GM12878 (cell line): ENCODE results near the gene BMAL1. TPM values are rescaled to one million over a fixed set of nuclear protein-coding genes. Genes with fewer than 3 reads are reported as not detected.

Experiments used
- ATAC-seq: fragments of 200-7000 bp; cut with Tn5 transposase; 3 replicates; pipeline ENCODE4 v1.9.1; 2020; ENCODE audit warnings: mild to moderate bottlenecking, moderate library complexity
- BruUV-seq: library from RNA; stranded (reverse); fragments of 400-500 nt; replicated peaks from 2 replicates; lab custom pipeline; 2021; lab: Mats Ljungman, UMichigan
- CTCF ChIA-PET: fragments of 300-600 bp; sonication (Branson Sonifier 250); formaldehyde crosslinking; extraction: SDS; loops from one replicate; lab custom pipeline; 2021; ENCODE audit warnings: inconsistent platforms; lab: Yijun Ruan, JAX
- POLR2A ChIA-PET: fragments of 350-600 bp; formaldehyde crosslinking; extraction: SDS; loops from one replicate; lab custom pipeline; 2021; ENCODE audit warnings: inconsistent platforms; lab: Charles Lee
- RAD21 ChIA-PET: fragments of 300-600 bp; sonication (Branson Sonifier 250); formaldehyde crosslinking; loops from one replicate; lab custom pipeline; 2023; ENCODE audit warnings: antibody characterized with exemption; ENCODE audit not compliant: unreplicated experiment; lab: Charles Lee
- SMC1A ChIA-PET: fragments of 300-600 bp; sonication (Branson Sonifier 250); formaldehyde crosslinking; loops from one replicate; lab custom pipeline; 2023; ENCODE audit not compliant: unreplicated experiment, uncharacterized antibody; lab: Charles Lee
- DNase-seq: peaks from one replicate; pipeline ENCODE4 v3.0.0-alpha.2; 2011; ENCODE audit warnings: low read depth, low spot score
- FAIRE-seq: peaks from 3 replicates; lab custom pipeline; 2011; peaks lifted over from hg19 to GRCh38; lab: Jason Lieb, UNC
- H2AFZ ChIP-seq: 2 replicates; pipeline ENCODE4 v1.6.0; 2011; ENCODE audit warnings: low read depth, low read length, control low read depth; ENCODE audit not compliant: control insufficient read depth
- H3K27ac ChIP-seq: 2 replicates; pipeline ENCODE4 v1.5.1; 2011; ENCODE audit warnings: control low read depth; ENCODE audit not compliant: control insufficient read depth, insufficient read depth
- H3K27me3 ChIP-seq, 2 experiments: replicated peaks in 1 of 2; 2 replicates each; pipeline versions ENCODE4 v1.6.0 to v1.6.1; 2011; ENCODE audit warnings: low read length in 1 of 2; ENCODE audit not compliant: control insufficient read depth in 2 of 2, insufficient read depth in 2 of 2
- H3K36me3 ChIP-seq, 2 experiments: 2 replicates each; pipeline ENCODE4 v1.5.1; 2011; ENCODE audit warnings: low read length in 1 of 2; ENCODE audit not compliant: control insufficient read depth in 2 of 2, insufficient read depth in 2 of 2
- H3K4me1 ChIP-seq: 2 replicates; pipeline ENCODE4 v1.6.1; 2011; ENCODE audit warnings: mild to moderate bottlenecking, low read length, moderate library complexity, mixed read lengths; ENCODE audit not compliant: control insufficient read depth, insufficient read depth
- H3K4me2 ChIP-seq: 2 replicates; pipeline ENCODE4 v1.6.0; 2011; ENCODE audit warnings: control low read depth; ENCODE audit not compliant: control insufficient read depth, insufficient read depth
- H3K4me3 ChIP-seq: fragments of 200-600 bp; sonication (generic); 2 replicates; pipeline ENCODE4 v1.5.1; 2016
- H3K79me2 ChIP-seq: 2 replicates; pipeline ENCODE4 v1.6.0; 2011; ENCODE audit warnings: low read length; ENCODE audit not compliant: control insufficient read depth, insufficient read depth
- H3K9ac ChIP-seq: 2 replicates; pipeline ENCODE4 v1.8.0; 2011; ENCODE audit warnings: low read length, control low read depth, mixed read lengths; ENCODE audit not compliant: control insufficient read depth, insufficient read depth
- H3K9me3 ChIP-seq: replicated peaks from 3 replicates; pipeline ENCODE4 v1.5.1; 2011; ENCODE audit warnings: mild to moderate bottlenecking, low read length; ENCODE audit not compliant: control insufficient read depth, insufficient read depth
- H4K20me1 ChIP-seq: 2 replicates; pipeline ENCODE4 v1.6.0; 2011; ENCODE audit not compliant: control insufficient read depth, insufficient read depth
- ATF2 ChIP-seq: IDR thresholded peaks from 2 replicates; pipeline ENCODE4 v1.6.1; 2012; ENCODE audit warnings: low read length, inconsistent platforms
- BACH1 ChIP-seq: fragments of 450-650 bp; IDR thresholded peaks from 2 replicates; pipeline ENCODE4 v1.6.1; 2017; ENCODE audit warnings: mild to moderate bottlenecking, borderline replicate concordance
- CHD1 ChIP-seq: IDR thresholded peaks from 2 replicates; pipeline ENCODE4 v1.6.1; 2012; ENCODE audit warnings: low read depth, low read length, improper control_type of control experiment
- CREB1 ChIP-seq: IDR thresholded peaks from 2 replicates; pipeline ENCODE4 v1.6.1; 2012; ENCODE audit warnings: low read depth, mild to moderate bottlenecking, inconsistent platforms
- ELK1 ChIP-seq: IDR thresholded peaks from 2 replicates; pipeline ENCODE4 v1.6.1; 2012; ENCODE audit warnings: low read depth, low read length, improper control_type of control experiment
- ESRRA ChIP-seq: IDR thresholded peaks from 2 replicates; pipeline ENCODE4 v1.6.1; 2012; ENCODE audit warnings: mild to moderate bottlenecking, low read length, improper control_type of control experiment
- JUND ChIP-seq: IDR thresholded peaks from 2 replicates; pipeline ENCODE4 v1.6.1; 2012; ENCODE audit warnings: low read depth, mild to moderate bottlenecking, low read length, improper control_type of control experiment, moderate library complexity
- LARP7 ChIP-seq: fragments of 450-650 bp; IDR thresholded peaks from 2 replicates; pipeline ENCODE4 v1.6.1; 2017; ENCODE audit warnings: mild to moderate bottlenecking
- MTA2 ChIP-seq: fragments of 450-650 bp; IDR thresholded peaks from 2 replicates; pipeline ENCODE4 v1.6.1; 2016; ENCODE audit warnings: low read depth, mild to moderate bottlenecking, moderate library complexity
- MYB ChIP-seq: fragments of 150-350 bp; IDR thresholded peaks from 2 replicates; pipeline ENCODE4 v1.6.1; 2014; ENCODE audit warnings: mild to moderate bottlenecking, low read depth, low read length, borderline replicate concordance
- NBN ChIP-seq: fragments of 450-650 bp; IDR thresholded peaks from 2 replicates; pipeline ENCODE4 v1.6.1; 2016
- PKNOX1 ChIP-seq: fragments of 450-650 bp; IDR thresholded peaks from 2 replicates; pipeline ENCODE4 v1.6.1; 2016; ENCODE audit warnings: mild to moderate bottlenecking
- POLR2AphosphoS2 ChIP-seq: IDR thresholded peaks from 2 replicates; pipeline ENCODE4 v1.6.1; 2011; ENCODE audit warnings: low read depth, mild to moderate bottlenecking, low read length, improper control_type of control experiment, moderate library complexity
- RB1 ChIP-seq: fragments of 450-650 bp; formaldehyde crosslinking; IDR thresholded peaks from 2 replicates; pipeline ENCODE4 v1.6.1; 2017; ENCODE audit warnings: mild to moderate bottlenecking, borderline replicate concordance
- SMAD5 ChIP-seq: IDR thresholded peaks from 2 replicates; pipeline ENCODE4 v1.6.1; 2016; ENCODE audit warnings: antibody characterized with exemption, low read depth
- SMARCA5 ChIP-seq: fragments of 450-650 bp; IDR thresholded peaks from 2 replicates; pipeline ENCODE4 v1.6.1; 2017; ENCODE audit warnings: mild to moderate bottlenecking
- SREBF1 ChIP-seq: IDR thresholded peaks from 2 replicates; pipeline ENCODE4 v1.6.1; 2012; ENCODE audit warnings: mild to moderate bottlenecking, low read length
- YBX1 ChIP-seq: fragments of 450-650 bp; IDR thresholded peaks from 2 replicates; pipeline ENCODE4 v1.6.1; 2016; ENCODE audit warnings: antibody characterized with exemption
- ZNF592 ChIP-seq: fragments of 450-650 bp; IDR thresholded peaks from 2 replicates; pipeline ENCODE4 v1.6.1; 2017; ENCODE audit warnings: mild to moderate bottlenecking, moderate library complexity
- WGBS: methylation state at CpG from one replicate; pipeline ENCODE4 v1.1.6; 2016; ENCODE audit warnings: low lambda C conversion rate; ENCODE audit not compliant: insufficient replicate concordance, insufficient coverage; ENCODE audit errors: missing lambda C conversion rate; 5-methylcytosine and 5-hydroxymethylcytosine counted together
- in situ Hi-C: fragments of 300-500 bp; cut with MboI; formaldehyde crosslinking; loops from 9 replicates; pipeline ENCODE4 v1.14.3; 2018; ENCODE audit warnings: mixed read lengths
- intact Hi-C: fragments of 100-400 bp; cut with micrococcal nuclease; formaldehyde crosslinking; loops from one replicate; pipeline ENCODE4 v1.14.2; 2022; ENCODE audit not compliant: unreplicated experiment
- polyA plus RNA-seq, 11 experiments: library from polyadenylated mRNA; depleted of rRNA in 4 of 11; unstranded in 6 of 11; stranded (reverse) in 5 of 11; fragments of >200 nt; fragmentation: Nextera tagmentation in 4 of 11; fragmentation: Illumina TruSeq in 1 of 11; extraction: Ambion mirVana in 4 of 11; extraction: Trizol in 1 of 11; gene quantifications; 1 replicate in 1 of 11; 2 replicates in 10 of 11; pipeline versions ENCODE4 v1.2.1 to v1.2.3, GENCODE V29; 2011 to 2016; ENCODE audit warnings: inconsistent platforms in 2 of 11, missing spikeins in 2 of 11, low read depth in 1 of 11
- total RNA-seq, 4 experiments: library from RNA; depleted of rRNA in 3 of 4; stranded (reverse); fragments of >200 nt in 3 of 4; fragmentation: Illumina TruSeq in 1 of 4; extraction: Trizol in 1 of 4; gene quantifications; 2 replicates each; pipeline versions ENCODE4 v1.2.1 to v1.2.3, GENCODE V29; 2013 to 2021

BMAL1 gene
- total and polyA plus RNA-seq, 10 of the 15 experiments (the other 5 are each of a cell fraction or from before 2014, with no cell fraction given): 3.5 to 40.6 (median 13.6) TPM

GRCh38 chr11:13349046-13349445 is 71.5 kb downstream of the BMAL1 start:
- BruUV-seq: no TSS peak
- DNase-seq (no peak), FAIRE-seq (no peak), ATAC-seq (no peak)
- Histone ChIP-seq H3K4me3 (no peak overlapping the region), H4K20me1 (peaks cover 9% of the 10 kb centered on the region), H3K9ac (no peak overlapping the region), H3K4me1 (peaks cover 11% of the 10 kb centered on the region), H3K27me3 (no peaks in the 10 kb centered on the region), H3K36me3 (peaks cover 0 to 6% of the 10 kb centered on the region in 2 experiments; a peak in 3 of 4 replicates), H3K79me2 (peaks cover 2% of the 10 kb centered on the region), H3K9me3 (no peaks in the 10 kb centered on the region), H2AFZ (no peak overlapping the region), H3K4me2 (no peak overlapping the region), H3K27ac (no peak overlapping the region)
- intact Hi-C loops (no loop called here), in situ Hi-C loops (loop anchor here (5.0 kb wide), 1 partner anchor 97 kb away; no protein-coding TSS in a partner anchor)
- ChIA-PET CTCF (interaction anchor here (0.9 to 2.5 kb wide), 8 partner anchors 13 to 139 kb away, joined by 3 to 11 read pairs (median 4); no protein-coding TSS in a partner anchor), RAD21 (interaction anchor here (1.0 kb wide), 1 partner anchor 55 kb away, joined by 4 read pairs; no protein-coding TSS in a partner anchor), POLR2A (interaction anchor here (0.6 kb wide), 1 partner anchor 27 kb away, joined by 6 read pairs; no protein-coding TSS in a partner anchor), SMC1A (interaction anchor here (1.0 to 1.7 kb wide), 5 partner anchors 11 to 115 kb away, joined by 3 to 6 read pairs (median 4); partner anchors contain the start of gene BTBD10)
- WGBS: 19% methylated on average over 6 of the region's 6 CpGs
- TF ChIP-seq CHD1 (no peak), POLR2AphosphoS2 (no peak), ESRRA (no peak), LARP7 (no peak), JUND (no peak), ELK1 (no peak), YBX1 (no peak), RB1 (no peak), ATF2 (no peak), NBN (no peak), MTA2 (no peak), MYB (no peak), SMARCA5 (no peak), SMAD5 (no peak), SREBF1 (no peak), PKNOX1 (no peak), ZNF592 (no peak), CREB1 (no peak), BACH1 (no peak)
